CD4-positive, alpha-beta T cell treated with Interferon alpha-2 for 1 hour (primary cell): ENCODE data around the gene STK38L.

Experiments used
- DNase-seq, 2 donors: peaks; one replicate each; pipeline ENCODE4 v3.0.0-alpha.2; 2020 to 2022

The STK38L gene

DNA sequence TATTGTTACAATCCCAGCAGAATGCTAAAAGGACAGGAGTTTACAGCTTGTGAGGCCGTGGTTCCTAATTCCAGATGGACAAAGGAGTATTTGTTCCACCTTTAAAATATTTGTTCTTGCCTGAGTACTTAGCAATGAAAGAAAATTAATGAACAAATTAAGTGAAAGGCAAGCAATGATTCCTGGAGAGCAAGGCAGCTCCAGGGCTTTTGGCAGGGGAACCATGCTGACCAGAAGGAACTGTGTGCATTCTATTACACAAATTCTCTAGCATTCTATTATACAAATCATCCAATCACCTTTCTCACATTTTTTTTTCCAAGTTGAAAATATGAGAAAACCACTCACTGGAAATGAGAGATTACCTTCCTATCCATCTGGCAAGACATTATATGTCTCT is 86.8 kb downstream of the STK38L start:
- no peak for DNase-seq

DNA sequence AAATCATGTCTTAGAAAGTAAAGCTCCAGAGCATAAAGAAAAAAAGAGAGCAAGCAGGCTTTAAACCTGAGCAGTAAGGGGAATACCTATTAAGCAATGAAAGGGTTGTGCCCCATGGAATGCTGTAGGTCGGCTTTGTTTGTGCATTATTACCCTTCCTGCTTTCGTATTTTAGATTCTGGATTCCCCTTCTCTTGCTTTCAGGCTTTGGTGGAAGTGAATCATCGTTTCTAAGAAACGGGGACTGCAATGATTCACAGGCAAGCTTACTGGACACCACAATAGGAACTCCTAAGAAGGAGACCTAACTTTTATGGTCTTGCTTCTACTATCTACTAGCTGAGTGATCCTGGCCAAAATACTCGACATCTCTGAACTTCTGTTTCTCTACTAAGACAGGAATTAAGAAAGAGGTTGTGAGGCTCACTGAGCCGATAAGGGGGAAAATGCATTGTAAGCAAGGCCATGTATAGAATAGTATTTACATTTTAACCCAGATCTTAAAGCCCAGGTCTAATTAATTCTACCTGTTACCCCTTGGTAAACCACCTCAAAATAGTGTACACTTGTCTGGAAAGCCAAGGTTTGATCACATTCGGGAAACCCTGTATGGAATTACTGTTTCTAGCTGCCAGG is 87.3 kb downstream of the STK38L start:
- peak; percentile 29 to 47 for DNase-seq

- DNase-seq: no peak
These were observed 87.8 kb downstream of the STK38L start for GRCh38 chr12:27331927-27332324.

GRCh38 chr12:27332407-27332713 is 88.3 kb downstream of the STK38L start:
- no peak for DNase-seq

GRCh38 chr12:27332714-27333402 is 88.8 kb downstream of the STK38L start, which contains the start of gene BMAL2:
TSS of gene BMAL2 (plus strand) at chr12:27332836. CDS start at chr12:27333073, 237 bp downstream.
- peak in 1 of 2 donors; percentile 21 for DNase-seq

DNA sequence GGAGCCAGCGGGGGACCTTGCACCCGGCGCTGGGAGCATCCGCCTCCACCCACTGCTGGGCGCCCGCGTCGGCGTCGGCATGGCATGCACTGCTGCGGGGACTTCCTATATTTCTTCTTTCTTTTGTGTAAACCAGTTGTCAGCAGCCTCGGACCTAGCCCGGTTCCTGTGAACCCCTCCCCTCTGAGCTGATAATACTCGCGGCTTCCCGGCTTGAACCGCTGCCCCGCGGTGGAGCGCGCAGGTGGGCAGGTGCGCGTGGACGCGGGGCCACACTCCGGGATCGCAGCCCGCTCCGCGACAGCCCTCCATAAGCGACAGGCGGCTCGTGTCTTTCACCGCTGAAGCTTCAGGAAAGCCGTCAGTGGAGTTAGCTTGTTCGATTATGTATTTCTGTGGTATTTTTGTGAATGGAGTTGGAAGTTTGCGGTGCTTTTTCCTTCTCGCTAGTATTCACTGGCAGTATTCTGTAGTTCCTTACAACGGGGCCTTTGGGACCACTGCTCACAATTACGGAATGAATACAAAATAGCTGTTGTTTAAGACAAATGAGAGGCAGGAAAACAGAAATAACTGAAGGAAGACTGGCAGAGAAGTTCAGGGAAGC is 89.4 kb downstream of the STK38L start:
- DNase-seq: peak; percentile 29 to 53

- DNase-seq: no peak
These were observed 90.1 kb downstream of the STK38L start for GRCh38 chr12:27334042-27334720.

DNA sequence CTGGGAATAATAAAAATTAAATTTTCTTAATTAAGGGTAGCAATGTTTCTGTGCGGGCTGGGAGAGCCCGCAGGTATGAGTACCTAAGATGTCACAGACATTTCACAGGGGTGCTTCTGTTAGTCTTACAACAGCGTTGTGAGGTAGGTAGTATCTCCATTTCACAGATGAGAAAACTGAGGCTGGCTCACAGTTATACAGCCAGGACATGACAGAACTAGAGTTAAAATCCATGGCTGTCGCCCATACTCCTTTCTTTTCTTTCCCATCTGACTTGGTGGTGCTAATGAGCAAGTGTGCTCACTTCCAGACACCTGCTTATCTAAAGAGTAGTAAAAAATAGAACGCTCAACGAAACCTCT is 90.6 kb downstream of the STK38L start:
- DNase-seq: no peak

DNA sequence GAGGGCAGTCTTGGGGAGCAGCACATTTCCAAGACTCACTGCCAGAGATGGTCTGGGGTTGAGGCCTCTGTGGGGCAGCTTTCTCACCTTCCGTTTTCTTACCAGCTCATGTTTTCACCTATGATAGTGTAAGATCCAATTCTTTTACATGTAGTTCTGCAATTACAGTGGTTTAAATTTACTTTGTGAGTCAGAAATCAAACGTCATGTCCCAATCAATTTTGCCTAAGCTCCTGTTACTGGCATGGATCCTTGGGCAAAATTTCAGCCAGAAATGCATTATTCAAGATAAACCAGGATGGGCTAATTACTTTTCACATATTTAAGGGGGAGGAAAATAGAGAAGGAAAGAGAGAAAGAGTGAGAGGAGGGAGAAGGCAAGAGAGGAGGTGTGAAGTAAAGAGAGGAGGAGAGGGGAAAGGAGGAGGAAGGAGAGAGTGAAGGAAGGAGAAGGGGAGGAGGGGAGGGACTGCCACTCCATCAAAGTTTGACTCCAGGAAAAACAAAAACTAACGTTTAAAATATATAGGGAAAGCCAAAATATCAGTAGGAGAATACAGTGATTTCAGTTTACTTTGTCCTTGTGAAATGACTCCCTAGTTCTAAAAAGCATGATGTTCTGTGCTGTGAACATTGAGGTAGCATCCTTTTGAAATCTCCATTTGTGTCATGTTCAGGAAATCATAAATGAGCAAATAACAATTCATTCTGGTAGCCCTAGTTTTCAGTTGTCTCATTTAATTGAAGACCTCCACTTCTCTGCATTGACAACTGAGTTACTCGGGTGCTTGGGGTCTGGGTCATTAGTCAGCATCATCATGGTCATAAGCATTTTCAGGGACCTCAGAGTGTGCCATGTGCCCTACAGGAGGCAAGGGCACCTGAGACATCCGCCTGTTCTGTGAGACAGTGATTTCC is 91.5 kb downstream of the STK38L start:
- DNase-seq: no peak

GRCh38 chr12:27336282-27336653 is 92.2 kb downstream of the STK38L start:
- DNase-seq: no peak

DNA sequence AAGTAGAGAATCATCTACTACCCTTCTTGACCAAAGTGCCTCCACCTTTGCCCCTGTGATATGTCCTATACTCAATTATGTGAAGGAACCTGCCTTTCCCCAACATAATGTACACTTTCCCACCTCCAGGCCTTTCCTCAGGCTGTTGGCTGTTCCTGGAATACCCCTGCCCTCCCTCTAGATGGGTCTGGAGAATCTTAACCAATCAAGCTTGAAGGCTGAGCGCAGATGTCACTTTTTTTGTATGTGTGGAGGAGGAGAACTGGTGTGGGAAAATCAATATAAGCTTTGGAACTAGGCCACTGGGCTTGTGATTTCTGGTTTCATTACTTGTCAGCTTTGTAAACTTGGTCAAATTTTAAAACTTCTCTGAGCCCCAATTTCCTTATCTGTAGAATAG is 93.3 kb downstream of the STK38L start:
- DNase-seq: no peak

DNA sequence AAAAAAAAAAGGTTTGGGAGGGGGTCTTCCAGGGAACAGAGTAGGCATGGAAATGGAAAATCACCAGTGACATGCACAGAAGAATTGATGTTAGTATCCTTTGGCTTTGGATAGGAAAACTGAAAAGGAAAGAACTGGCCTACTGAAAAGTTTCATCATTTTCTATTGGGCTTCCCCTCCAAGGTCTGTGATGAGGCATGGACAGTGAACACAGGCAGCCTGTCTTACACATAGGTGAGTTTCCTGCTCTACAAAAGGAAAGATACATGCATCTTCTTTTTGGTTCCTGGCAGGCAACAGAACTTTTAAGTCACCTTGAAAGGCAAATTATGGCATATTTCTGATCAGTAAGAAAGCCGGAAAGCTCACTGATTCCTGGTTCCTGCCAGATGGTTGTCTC is 94.4 kb downstream of the STK38L start:
- no peak for DNase-seq

DNA sequence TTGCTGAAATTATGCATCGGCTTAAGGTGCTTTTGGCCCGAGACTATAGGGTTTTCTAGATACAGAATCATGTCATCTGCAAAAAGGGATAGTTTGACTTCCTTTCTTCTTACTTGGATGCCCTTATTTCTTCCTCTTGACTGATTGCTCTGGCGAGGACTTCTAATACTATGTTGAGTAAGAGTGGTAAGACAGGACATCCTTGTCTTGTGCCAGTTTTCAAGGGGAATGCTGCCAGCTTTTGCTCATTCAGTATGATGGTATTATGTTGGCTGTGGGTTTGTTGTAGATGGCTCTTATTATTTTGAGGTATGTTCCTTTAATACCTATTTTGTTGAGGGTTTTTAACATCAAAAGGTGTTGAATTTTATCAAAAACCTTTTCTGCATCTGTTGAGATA is 96.9 kb downstream of the STK38L start:
- DNase-seq: no peak

GRCh38 chr12:27342536-27342935 is 98.5 kb downstream of the STK38L start:
- no peak for DNase-seq

DNA sequence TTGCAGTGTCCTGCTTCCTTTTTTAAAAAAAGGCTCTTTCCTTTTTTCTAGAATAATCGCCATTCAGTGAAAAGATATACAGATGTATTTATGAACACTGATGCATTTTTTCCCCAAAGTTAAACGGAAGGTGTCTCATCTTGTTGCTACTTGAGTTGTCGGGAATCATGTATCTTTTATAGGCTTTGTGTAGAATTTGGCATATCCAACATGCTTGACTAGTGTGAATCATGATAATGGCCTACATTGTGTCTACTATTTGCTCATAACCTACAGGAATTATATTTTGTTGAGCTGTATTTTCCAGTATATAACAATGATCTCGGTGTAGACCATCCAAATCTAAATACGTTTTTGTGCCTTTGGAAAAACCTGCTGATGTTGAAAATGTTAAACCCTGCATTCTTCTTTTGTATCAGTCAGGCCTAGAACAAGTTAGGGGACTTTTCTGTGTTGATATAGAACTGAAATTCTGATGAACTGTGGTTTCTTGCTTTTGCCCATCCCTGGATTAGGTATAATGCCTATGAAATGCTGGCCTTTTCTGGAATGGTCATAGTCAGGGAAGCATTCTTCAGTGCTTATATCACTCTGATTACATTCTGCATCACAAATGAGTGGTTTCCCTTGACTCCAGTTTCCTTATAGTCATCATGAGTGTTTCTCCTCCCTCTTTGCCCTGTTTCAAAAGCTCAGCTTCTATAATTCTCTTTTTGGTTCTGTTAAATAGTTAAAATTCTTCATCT is 99.3 kb downstream of the STK38L start:
- DNase-seq: no peak

DNA sequence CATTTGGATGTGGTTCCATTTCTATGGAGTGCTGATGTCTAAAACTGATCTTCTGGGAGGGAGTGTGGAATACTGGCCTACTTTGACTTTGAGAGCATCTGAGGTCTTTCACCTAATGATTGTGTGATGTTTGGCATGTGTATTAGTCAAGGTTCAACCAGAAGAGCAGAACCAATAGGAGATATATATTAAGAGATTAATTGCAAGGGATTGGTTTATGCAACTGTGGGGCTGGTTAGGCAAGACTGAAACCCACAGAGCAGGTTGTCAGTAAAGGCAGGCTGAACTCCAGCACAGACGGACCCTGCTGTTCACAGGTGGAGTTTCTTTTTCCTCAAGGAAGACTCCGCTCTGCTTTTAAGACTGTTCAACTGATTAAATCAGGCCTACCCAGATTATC is 100.2 kb downstream of the STK38L start:
- no peak for DNase-seq

- no peak for DNase-seq
These were observed 100.7 kb downstream of the STK38L start for GRCh38 chr12:27344760-27345159.

- DNase-seq: no peak
These were observed 101.3 kb downstream of the STK38L start for GRCh38 chr12:27345376-27345775.

DNA sequence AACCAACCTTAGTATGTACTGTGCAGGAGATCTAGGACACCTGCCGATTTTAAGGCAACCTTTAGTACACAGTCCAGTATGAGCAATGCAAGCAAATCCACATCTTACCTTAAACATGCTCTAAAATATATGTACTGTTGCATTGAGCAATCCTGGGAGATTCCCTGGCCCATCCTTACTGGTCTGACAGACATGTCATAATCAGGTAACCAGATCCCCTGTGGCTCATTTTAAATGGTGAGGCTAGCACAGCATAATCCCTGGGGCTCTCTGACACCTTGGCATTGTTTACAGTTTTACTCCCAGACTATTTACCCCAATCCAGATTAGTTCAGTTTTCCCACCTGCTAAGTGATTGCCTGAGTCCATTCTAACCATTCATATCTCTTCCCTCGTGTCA is 103.7 kb downstream of the STK38L start:
- no peak for DNase-seq

- no peak for DNase-seq
These were observed 107.4 kb downstream of the STK38L start for GRCh38 chr12:27351476-27351875.

DNA sequence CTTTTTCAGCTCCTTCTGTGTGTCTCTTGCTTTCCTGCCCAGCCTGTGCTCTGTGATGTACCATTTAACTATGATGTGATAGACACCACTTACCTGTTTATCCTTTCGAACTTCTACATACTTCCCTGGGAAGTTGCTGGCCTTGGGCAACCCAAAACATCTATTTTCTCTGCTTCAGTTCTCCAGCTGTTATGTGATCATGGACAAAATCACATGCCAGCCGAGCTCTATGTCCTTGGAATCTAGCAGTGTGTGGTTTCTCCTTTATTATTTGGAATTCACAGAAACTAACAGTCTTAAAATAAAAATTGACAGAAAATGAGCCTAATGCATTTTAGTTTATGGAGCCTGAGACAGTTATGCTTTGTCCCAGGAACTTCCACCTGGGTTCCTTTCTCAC is 111.4 kb downstream of the STK38L start:
- DNase-seq: no peak

DNA sequence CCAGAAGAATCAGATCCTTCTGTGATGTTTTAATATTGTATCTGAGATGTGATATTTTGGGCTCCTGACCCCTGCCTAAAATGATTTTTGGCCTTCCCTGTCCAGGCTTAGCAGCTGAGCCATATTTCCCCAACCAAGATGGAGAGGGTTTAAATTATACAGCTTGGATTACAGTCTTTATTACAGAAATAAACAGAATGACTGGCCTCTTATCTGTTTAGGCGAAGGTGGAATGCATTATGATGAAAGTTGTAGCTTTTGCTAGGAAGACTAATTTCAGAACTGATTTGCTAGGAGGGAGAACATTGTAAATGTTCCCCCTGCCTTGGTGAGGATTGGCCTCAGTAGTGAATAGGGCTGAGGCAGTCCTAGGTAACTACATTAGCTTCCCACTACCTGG is 111.9 kb downstream of the STK38L start:
- DNase-seq: no peak
